H1 (cell line): ENCODE data around the gene KDM8. TPM values are rescaled to one million over a fixed set of nuclear protein-coding genes. Genes with fewer than 3 reads are reported as not detected.
A peak's percentile ranks its signal among the peaks of the same experiment; 100 is the strongest.

ENCODE experiments used
- CTCF ChIA-PET: fragments of 300-600 bp; sonication (Branson Sonifier 250); formaldehyde crosslinking; loops from one replicate; lab custom pipeline; 2021; ENCODE audit not compliant: partially characterized antibody; lab: Charles Lee
- POLR2A ChIA-PET: fragments of 300-600 bp; sonication (Branson Sonifier 250); formaldehyde crosslinking; loops from one replicate; lab custom pipeline; 2021; ENCODE audit warnings: inconsistent platforms; ENCODE audit not compliant: partially characterized antibody; lab: Charles Lee
- DNase-seq, 2 experiments: peaks; one replicate each; pipeline versions ENCODE4 v3.0.0 to v3.0.0-alpha.2; 2010 to 2022; ENCODE audit warnings: low spot score in 2 of 2, low read depth in 1 of 2, mixed read lengths in 1 of 2
- FAIRE-seq: peaks from 2 replicates; lab custom pipeline; 2011; peaks lifted over from hg19 to GRCh38; lab: Jason Lieb, UNC
- H2AFZ ChIP-seq: 2 replicates; pipeline ENCODE4 v1.8.1; 2012; ENCODE audit warnings: low read length, inconsistent platforms
- H2AK5ac ChIP-seq: 2 replicates; pipeline ENCODE4 v1.6.1; 2013; ENCODE audit warnings: low read depth, low read length
- H2BK120ac ChIP-seq: replicated peaks from 2 replicates; pipeline ENCODE3; 2013; ENCODE audit warnings: low read depth, low read length, inconsistent platforms
- H2BK12ac ChIP-seq: 2 replicates; pipeline ENCODE4 v1.6.1; 2013; ENCODE audit warnings: low read depth, low read length
- H2BK15ac ChIP-seq: 2 replicates; pipeline ENCODE4 v1.6.1; 2013; ENCODE audit warnings: low read length
- H2BK20ac ChIP-seq: 2 replicates; pipeline ENCODE4 v1.6.1; 2013; ENCODE audit warnings: low read length
- H2BK5ac ChIP-seq: 2 replicates; pipeline ENCODE4 v1.6.1; 2013; ENCODE audit warnings: low read depth, low read length
- H3K14ac ChIP-seq: 2 replicates; pipeline ENCODE4 v1.6.1; 2013; ENCODE audit warnings: inconsistent platforms; ENCODE audit not compliant: insufficient read length
- H3K18ac ChIP-seq: 2 replicates; pipeline ENCODE4 v1.6.1; 2013; ENCODE audit warnings: low read length; ENCODE audit errors: extremely low read depth
- H3K23ac ChIP-seq: 2 replicates; pipeline ENCODE4 v1.6.1; 2013; ENCODE audit warnings: inconsistent platforms; ENCODE audit not compliant: insufficient read length
- H3K23me2 ChIP-seq: 2 replicates; pipeline ENCODE4 v1.6.1; 2013; ENCODE audit warnings: low read depth, low read length
- H3K27ac ChIP-seq: 2 replicates; pipeline ENCODE4 v1.6.1; 2011; ENCODE audit warnings: low read depth, low read length, inconsistent platforms
- H3K27me3 ChIP-seq, 4 experiments: replicated peaks in 1 of 4; 1 replicate in 1 of 4; 2 replicates in 3 of 4; pipeline versions ENCODE4 v1.6.1 to v1.8.1; 2011 to 2013; ENCODE audit warnings: low read length in 3 of 4, mild to moderate bottlenecking in 3 of 4, inconsistent platforms in 2 of 4, mixed read lengths in 2 of 4, moderate library complexity in 1 of 4; ENCODE audit not compliant: control insufficient read depth in 3 of 4, insufficient read depth in 3 of 4; ENCODE audit errors: extremely low read depth in 1 of 4
- H3K36me3 ChIP-seq, 4 experiments: 2 replicates each; pipeline versions ENCODE4 v1.6.1 to v1.8.1; 2011 to 2013; ENCODE audit warnings: mild to moderate bottlenecking in 4 of 4, low read length in 3 of 4, moderate library complexity in 2 of 4, control low read depth in 1 of 4, inconsistent platforms in 1 of 4; ENCODE audit not compliant: insufficient read depth in 4 of 4, control insufficient read depth in 2 of 4
- H3K4ac ChIP-seq: replicated peaks from 2 replicates; pipeline ENCODE3; 2013; ENCODE audit warnings: low read length, low read depth, mixed read lengths, inconsistent platforms; ENCODE audit not compliant: insufficient read length
- H3K4me1 ChIP-seq, 4 experiments: replicated peaks in 1 of 4; 1 replicate in 1 of 4; 2 replicates in 3 of 4; pipeline versions ENCODE4 v1.6.1 to v1.8.1; 2011 to 2013; ENCODE audit warnings: low read length in 3 of 4, inconsistent platforms in 2 of 4, mixed read lengths in 1 of 4; ENCODE audit not compliant: insufficient read depth in 4 of 4, control insufficient read depth in 3 of 4
- H3K4me2 ChIP-seq, 2 experiments: 2 replicates each; pipeline versions ENCODE4 v1.6.1 to v1.8.1; 2011 to 2013; ENCODE audit warnings: low read depth in 2 of 2, low read length in 2 of 2, control low read depth in 1 of 2, inconsistent platforms in 1 of 2, mild to moderate bottlenecking in 1 of 2; ENCODE audit not compliant: insufficient read depth in 1 of 2
- H3K4me3 ChIP-seq, 4 experiments: fragments of 200-600, 300-600 bp in 1 of 4; sonication (generic), shearing (Covaris generic), sonication (Bioruptor Twin) in 1 of 4; 2 replicates each; pipeline versions ENCODE4 v1.5.1 to v1.8.1; 2011 to 2016; ENCODE audit warnings: low read length in 4 of 4, low read depth in 3 of 4, control low read depth in 2 of 4, inconsistent platforms in 2 of 4, mild to moderate bottlenecking in 2 of 4, mixed read lengths in 1 of 4, moderate library complexity in 1 of 4; ENCODE audit not compliant: insufficient read depth in 2 of 4; ENCODE audit errors: extremely low read depth in 1 of 4
- H3K56ac ChIP-seq: replicated peaks from 2 replicates; pipeline ENCODE3; 2013; ENCODE audit warnings: low read depth, mild to moderate bottlenecking, mixed read lengths, low read length, inconsistent platforms; ENCODE audit not compliant: insufficient read length
- H3K79me1 ChIP-seq: 2 replicates; pipeline ENCODE4 v1.6.1; 2013; ENCODE audit warnings: low read depth, low read length, control low read depth
- H3K79me2 ChIP-seq, 2 experiments: 2 replicates each; pipeline versions ENCODE4 v1.6.1 to v1.8.1; 2012 to 2013; ENCODE audit warnings: low read length in 2 of 2, mild to moderate bottlenecking in 2 of 2, inconsistent platforms in 1 of 2; ENCODE audit not compliant: insufficient read depth in 2 of 2, control insufficient read depth in 1 of 2
- H3K9ac ChIP-seq, 4 experiments: replicated peaks in 1 of 4; 1 replicate in 1 of 4; 2 replicates in 3 of 4; pipeline versions ENCODE4 v1.6.1 to v1.8.1; 2011 to 2013; ENCODE audit warnings: low read depth in 3 of 4, low read length in 3 of 4, control low read depth in 2 of 4, mild to moderate bottlenecking in 2 of 4, moderate library complexity in 2 of 4, inconsistent platforms in 1 of 4; ENCODE audit errors: extremely low read depth in 1 of 4
- H3K9me3 ChIP-seq, 2 experiments: 2 replicates each; pipeline versions ENCODE4 v1.6.1 to v1.8.1; 2012 to 2013; ENCODE audit warnings: mild to moderate bottlenecking in 2 of 2, moderate library complexity in 2 of 2, control low read depth in 1 of 2, inconsistent platforms in 1 of 2, low read depth in 1 of 2, low read length in 1 of 2, mixed read lengths in 1 of 2; ENCODE audit not compliant: insufficient read depth in 2 of 2
- H4K20me1 ChIP-seq, 2 experiments: replicated peaks in 1 of 2; 2 replicates each; pipeline versions ENCODE3 to v1.8.1; 2011 to 2013; ENCODE audit warnings: inconsistent platforms in 2 of 2, low read length in 2 of 2, mild to moderate bottlenecking in 1 of 2; ENCODE audit not compliant: insufficient read depth in 2 of 2, control insufficient read depth in 1 of 2
- H4K5ac ChIP-seq: 2 replicates; pipeline ENCODE4 v1.6.1; 2013; ENCODE audit warnings: low read length, low read depth, mixed read lengths, inconsistent platforms; ENCODE audit not compliant: insufficient read length
- H4K8ac ChIP-seq: 2 replicates; pipeline ENCODE4 v1.8.0; 2013; ENCODE audit warnings: mild to moderate bottlenecking, moderate library complexity, low read length, inconsistent platforms; ENCODE audit not compliant: insufficient read depth; ENCODE audit errors: extremely low read depth
- H4K91ac ChIP-seq: replicated peaks from 2 replicates; pipeline ENCODE3; 2013; ENCODE audit warnings: low read length, mixed read lengths, inconsistent platforms; ENCODE audit not compliant: insufficient read length
- ATF2 ChIP-seq: IDR thresholded peaks from 2 replicates; pipeline ENCODE4 v1.6.1; 2012; ENCODE audit warnings: low read length, inconsistent platforms
- CHD2 ChIP-seq: IDR thresholded peaks from 2 replicates; pipeline ENCODE4 v1.6.1; 2012; ENCODE audit warnings: low read length, improper control_type of control experiment
- SIN3A ChIP-seq, 2 experiments: IDR thresholded peaks in 1 of 2; conservative IDR thresholded peaks in 1 of 2; 2 replicates each; pipeline ENCODE4 v1.6.1; 2011 to 2012; ENCODE audit warnings: low read length in 2 of 2, improper control_type of control experiment in 1 of 2, low read depth in 1 of 2, mild to moderate bottlenecking in 1 of 2
- WGBS, 2 experiments: shearing (Covaris generic) in 1 of 2; methylation state at CpG; one replicate each; pipeline versions ENCODE4 v1.1.6 to v1.1.7; 2013 to 2015; ENCODE audit warnings: low lambda C conversion rate in 2 of 2, mixed read lengths in 2 of 2, inconsistent platforms in 1 of 2, low coverage in 1 of 2, missing lambda C conversion rate in 1 of 2; ENCODE audit not compliant: insufficient replicate concordance in 2 of 2, insufficient coverage in 1 of 2, insufficient read length in 1 of 2; ENCODE audit errors: extremely low coverage in 1 of 2, missing lambda C conversion rate in 1 of 2; 5-methylcytosine and 5-hydroxymethylcytosine counted together
- polyA plus RNA-seq, 7 experiments: library from polyadenylated mRNA; depleted of rRNA in 3 of 7; stranded (reverse) in 5 of 7; unstranded in 2 of 7; fragments of >200 nt in 5 of 7; fragments of 200-250 nt in 2 of 7; gene quantifications; 1 replicate in 5 of 7; 2 replicates in 1 of 7; 4 replicates in 1 of 7; pipeline versions ENCODE4 v1.2.1 to v1.2.3, GENCODE V29; 2011 to 2013; ENCODE audit warnings: missing spikeins in 2 of 7, mixed read lengths in 2 of 7
- total RNA-seq: library from RNA; stranded (reverse); fragmentation: NEBNext Ultra II Directional; extraction: Animal tissue kit (Norgen Biotek cat#: 25700); gene quantifications from 2 replicates; pipeline ENCODE4 v1.2.1, GENCODE V29; 2021

Gene KDM8
- total and polyA plus RNA-seq, 2 of the 8 experiments (the other 6 are each of a cell fraction or from before 2014, with no cell fraction given): 10.3 to 12.8 TPM

DNA sequence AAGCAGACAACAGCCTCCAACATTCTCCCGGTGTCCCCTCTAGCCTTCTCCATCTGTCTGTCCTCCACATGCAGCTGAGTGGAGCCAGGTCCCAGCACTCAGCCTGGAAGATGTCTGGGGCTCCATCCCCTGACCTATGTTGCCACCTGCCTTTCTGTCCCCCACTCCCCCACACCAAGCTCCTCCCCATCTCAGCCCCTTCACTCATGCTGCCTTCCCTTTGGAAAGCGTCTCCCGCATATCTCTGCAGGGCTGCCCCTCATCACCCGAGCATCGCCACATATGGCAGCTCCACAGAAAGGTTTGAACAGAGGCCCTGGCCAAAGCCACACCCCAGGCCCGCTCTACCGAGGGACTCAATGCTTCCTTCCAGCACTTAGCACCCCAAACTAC is 41.0 kb downstream of the KDM8 start:
- WGBS, 2 experiments: 79% methylated on average over 7 of the region's 7 CpGs; no CpG with 5 or more reads in 1 of the 2 experiments
- no peak for DNase-seq
- no peak for TF ChIP-seq SIN3A (conservative IDR thresholded peaks at IDR 0.05 in 1 of 2, IDR thresholded peaks at IDR 0.05 in 1 of 2; ENCODE audit: low read depth in 1 of 2, low read length in 2 of 2)
- TF ChIP-seq CHD2: no peak
- TF ChIP-seq ATF2: no peak

More for the DNA sequence above, 41.0 kb downstream of the KDM8 start:
- no peak overlapping the region for H2AK5ac ChIP-seq
- H4K5ac ChIP-seq: no peak overlapping the region
- no peaks in the 10 kb centered on the region for H3K23me2 ChIP-seq
- peaks cover 0 to 6% (median 3%) of the 10 kb centered on the region in 4 experiments; a peak in 3 of 7 replicates for H3K4me1 ChIP-seq
- no peak overlapping the region for H3K4ac ChIP-seq
- H3K79me1 ChIP-seq: no peaks in the 10 kb centered on the region
- no peak overlapping the region for H3K27ac ChIP-seq
- H3K56ac ChIP-seq: no peak overlapping the region
- H2BK5ac ChIP-seq: no peak overlapping the region
- H2AFZ ChIP-seq: no peak overlapping the region
- CTCF ChIA-PET: interaction anchor here (1.0 to 17.4 kb wide), 5 partner anchors 11 to 125 kb away, joined by 3 to 241 read pairs (median 14); no protein-coding TSS in a partner anchor
- POLR2A ChIA-PET: interaction anchor here (1.1 kb wide), 1 partner anchor 41 kb away, joined by 3 read pairs; no protein-coding TSS in a partner anchor
- H3K9me3 ChIP-seq: no peaks in the 10 kb centered on the region
- H2BK120ac ChIP-seq: no peak overlapping the region
- no peak overlapping the region; the same call in 1 of the 2 replicates for H4K8ac ChIP-seq
- H3K23ac ChIP-seq: no peak overlapping the region
- H2BK20ac ChIP-seq: no peak overlapping the region
- H2BK15ac ChIP-seq: 0 out of 2 replicates have a peak overlapping the region, but pooled peaks have one; percentile 16
- no peak overlapping the region for H3K18ac ChIP-seq
- H3K36me3 ChIP-seq: no peaks in the 10 kb centered on the region
- no peak overlapping the region for H3K14ac ChIP-seq
- H3K9ac ChIP-seq: no peak overlapping the region
- no peak overlapping the region for H4K91ac ChIP-seq
- H3K27me3 ChIP-seq: no peaks in the 10 kb centered on the region
- no peak overlapping the region for H3K4me2 ChIP-seq
- no peaks in the 10 kb centered on the region for H3K79me2 ChIP-seq
- no peaks in the 10 kb centered on the region for H4K20me1 ChIP-seq
- H2BK12ac ChIP-seq: no peak overlapping the region
- no peak overlapping the region for H3K4me3 ChIP-seq
- no peak for FAIRE-seq
